BJ (cell line): ENCODE data around the gene MEA1. TPM values are rescaled to one million over a fixed set of nuclear protein-coding genes. Genes with fewer than 3 reads are reported as not detected.

Source experiments
- CTCF ChIA-PET: fragments of 350-600 bp; formaldehyde crosslinking; extraction: SDS; loops from one replicate; lab custom pipeline; 2021; ENCODE audit warnings: antibody characterized with exemption, inconsistent platforms; lab: Yijun Ruan, JAX
- POLR2A ChIA-PET: fragments of 300-600 bp; sonication (Branson Sonifier 250); formaldehyde crosslinking; extraction: SDS; loops from one replicate; lab custom pipeline; 2021; ENCODE audit warnings: antibody characterized with exemption; lab: Charles Lee
- DNase-seq: peaks from one replicate; pipeline ENCODE4 v3.0.0-alpha.2; 2011; ENCODE audit warnings: low read depth
- H3K27me3 ChIP-seq: 2 replicates; pipeline ENCODE4 v1.6.0; 2011; ENCODE audit warnings: low read length; ENCODE audit not compliant: control insufficient read depth, insufficient read depth
- H3K36me3 ChIP-seq: 2 replicates; pipeline ENCODE4 v1.5.1; 2011; ENCODE audit warnings: low read length; ENCODE audit not compliant: control insufficient read depth, insufficient read depth
- H3K4me3 ChIP-seq: 2 replicates; pipeline ENCODE4 v1.5.1; 2011; ENCODE audit warnings: low read depth, mild to moderate bottlenecking, control low read depth, low read length
- polyA plus RNA-seq: library from polyadenylated mRNA; depleted of rRNA; stranded (reverse); fragments of >200 nt; gene quantifications from 2 replicates; pipeline ENCODE4 v1.2.3, GENCODE V29; 2011; rRNA removed
- TF ChIP-seq, protein P1 (sequence below): IDR thresholded peaks from 2 replicates; pipeline ENCODE4 v1.5.1; 2011; ENCODE audit warnings: low read depth, mild to moderate bottlenecking, control low read depth, inconsistent platforms, low read length, moderate library complexity; ENCODE audit not compliant: insufficient read depth

MEA1 gene
- polyA plus RNA-seq, 1 experiment: 107 TPM

DNA sequence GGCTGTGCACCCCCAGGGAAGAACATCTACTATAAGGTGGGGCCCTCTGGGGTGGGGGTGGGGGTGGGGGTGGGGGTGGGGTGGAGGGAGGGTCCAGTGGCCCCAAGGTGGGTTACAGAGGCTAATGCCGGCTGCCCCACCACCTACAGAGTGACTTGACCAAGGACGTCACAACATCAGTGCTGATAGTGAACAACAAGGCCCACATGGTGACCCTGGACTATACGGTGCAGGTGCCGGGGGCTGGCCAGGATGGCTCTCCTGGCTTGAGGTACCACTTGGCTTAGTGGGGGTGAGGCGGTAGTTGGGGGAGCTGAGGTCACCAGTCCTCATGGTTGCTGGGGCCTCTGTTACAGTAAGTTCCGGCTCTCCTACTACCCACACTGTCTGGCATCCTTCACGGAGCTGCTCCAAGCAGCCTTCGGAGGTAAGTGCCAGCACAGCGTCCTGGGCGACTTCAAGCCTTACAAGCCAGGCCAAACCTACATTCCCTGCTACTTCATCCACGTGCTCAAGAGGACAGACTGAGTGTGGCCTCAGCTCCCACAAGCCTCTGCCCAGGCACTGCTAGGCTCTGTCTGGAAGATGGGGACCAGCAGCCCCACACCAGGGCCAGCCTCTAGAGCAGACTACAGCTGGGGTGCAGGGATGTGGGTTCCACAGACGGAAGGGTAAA lies 50.4 kb downstream of the MEA1 start:
- Histone ChIP-seq H3K36me3 (peaks cover 23% of the 10 kb centered on the region), H3K4me3 (no peak overlapping the region), H3K27me3 (no peaks in the 10 kb centered on the region)
- ChIA-PET POLR2A (no interaction called here), CTCF (interaction anchor here (0.8 to 3.2 kb wide), 6 partner anchors 11 to 53 kb away, joined by 3 to 12 read pairs (median 3); no protein-coding TSS in a partner anchor)
- TF ChIP-seq, protein P1, sequence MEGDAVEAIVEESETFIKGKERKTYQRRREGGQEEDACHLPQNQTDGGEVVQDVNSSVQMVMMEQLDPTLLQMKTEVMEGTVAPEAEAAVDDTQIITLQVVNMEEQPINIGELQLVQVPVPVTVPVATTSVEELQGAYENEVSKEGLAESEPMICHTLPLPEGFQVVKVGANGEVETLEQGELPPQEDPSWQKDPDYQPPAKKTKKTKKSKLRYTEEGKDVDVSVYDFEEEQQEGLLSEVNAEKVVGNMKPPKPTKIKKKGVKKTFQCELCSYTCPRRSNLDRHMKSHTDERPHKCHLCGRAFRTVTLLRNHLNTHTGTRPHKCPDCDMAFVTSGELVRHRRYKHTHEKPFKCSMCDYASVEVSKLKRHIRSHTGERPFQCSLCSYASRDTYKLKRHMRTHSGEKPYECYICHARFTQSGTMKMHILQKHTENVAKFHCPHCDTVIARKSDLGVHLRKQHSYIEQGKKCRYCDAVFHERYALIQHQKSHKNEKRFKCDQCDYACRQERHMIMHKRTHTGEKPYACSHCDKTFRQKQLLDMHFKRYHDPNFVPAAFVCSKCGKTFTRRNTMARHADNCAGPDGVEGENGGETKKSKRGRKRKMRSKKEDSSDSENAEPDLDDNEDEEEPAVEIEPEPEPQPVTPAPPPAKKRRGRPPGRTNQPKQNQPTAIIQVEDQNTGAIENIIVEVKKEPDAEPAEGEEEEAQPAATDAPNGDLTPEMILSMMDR: no peak
- DNase-seq: no peak

DNA sequence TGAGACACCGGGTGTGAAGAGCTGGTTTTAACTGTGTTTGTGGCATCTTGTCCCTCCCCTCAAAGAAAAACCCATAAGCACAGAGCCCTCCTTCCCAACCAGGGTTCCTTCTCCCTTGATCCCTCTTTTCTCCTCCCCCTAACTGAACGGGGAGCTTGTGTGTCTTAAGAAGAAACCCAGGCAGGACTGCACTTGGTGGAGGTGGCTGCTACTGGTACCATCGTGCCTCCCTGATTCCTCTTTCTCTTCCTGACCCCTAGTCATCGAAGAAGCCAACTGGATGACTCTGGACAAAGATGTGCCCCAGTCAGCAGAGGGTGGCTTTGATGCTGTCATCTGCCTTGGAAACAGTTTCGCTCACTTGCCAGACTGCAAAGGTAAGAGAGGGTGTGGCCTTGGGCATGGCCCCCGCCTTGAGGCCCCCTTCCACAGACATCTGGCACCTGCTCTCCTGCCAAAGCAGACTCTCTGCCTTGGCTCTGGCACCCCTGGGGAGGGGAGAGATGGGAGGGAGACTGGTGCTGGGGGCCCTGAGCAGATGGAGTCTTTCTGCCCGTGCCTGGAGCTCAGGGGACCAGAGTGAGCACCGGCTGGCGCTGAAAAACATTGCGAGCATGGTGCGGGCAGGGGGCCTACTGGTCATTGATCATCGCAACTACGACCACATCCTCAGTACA lies 51.1 kb downstream of the MEA1 start:
- Histone ChIP-seq H3K27me3 (no peaks in the 10 kb centered on the region), H3K4me3 (no peak overlapping the region), H3K36me3 (peaks cover 20% of the 10 kb centered on the region)
- TF ChIP-seq, protein P1: no peak
- no peak for DNase-seq
- ChIA-PET CTCF (interaction anchor here (0.8 to 0.9 kb wide), 2 partner anchors 22 to 54 kb away, joined by 3 read pairs; no protein-coding TSS in a partner anchor), POLR2A (no interaction called here)

DNA sequence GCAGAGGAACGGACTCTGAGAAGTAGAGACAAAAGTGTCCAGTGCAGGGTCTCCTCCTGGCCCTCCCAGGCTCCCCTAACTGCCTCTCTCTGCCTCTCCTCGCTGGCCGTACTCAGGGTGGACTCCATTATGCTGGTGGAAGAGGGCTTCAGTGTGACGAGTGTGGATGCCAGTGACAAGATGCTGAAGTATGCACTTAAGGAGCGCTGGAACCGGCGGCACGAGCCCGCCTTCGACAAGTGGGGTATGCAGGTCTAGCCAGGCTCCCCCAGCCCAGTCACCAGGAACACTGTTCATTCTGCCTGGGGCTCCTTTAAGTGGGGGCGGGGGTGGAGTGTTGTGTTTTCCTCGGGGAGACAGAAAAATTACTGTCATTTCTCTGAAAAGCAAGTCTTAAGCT lies 51.6 kb downstream of the MEA1 start:
- POLR2A ChIA-PET: no interaction called here

More for the DNA sequence above, 51.6 kb downstream of the MEA1 start:
- TF ChIP-seq, protein P1: no peak
- DNase-seq: no peak
- CTCF ChIA-PET: no interaction called here
- Histone ChIP-seq H3K4me3 (no peak overlapping the region), H3K27me3 (no peaks in the 10 kb centered on the region), H3K36me3 (peaks cover 16% of the 10 kb centered on the region)

Other genes starting within 250 kb of the MEA1 start
- gene BICRAL, start 231.9 kb downstream of the MEA1 start, polyA plus RNA-seq: 7.4 and 8.6 TPM in 2 replicates
- gene RPL7L1, start 134.3 kb downstream of the MEA1 start, polyA plus RNA-seq: 30.2 and 44.4 TPM in 2 replicates
- gene PTCRA, start 97.9 kb downstream of the MEA1 start, polyA plus RNA-seq: not detected in 2 replicates
- gene CNPY3, start 84.5 kb downstream of the MEA1 start, polyA plus RNA-seq: 45.7 and 50.6 TPM in 2 replicates
- gene GNMT, start 53.2 kb downstream of the MEA1 start, polyA plus RNA-seq: 0.10 and 0.39 TPM in 2 replicates
- 2.8 and 5.6 TPM in 2 replicates for gene PEX6, start 34.8 kb downstream of the MEA1 start, polyA plus RNA-seq
- gene PPP2R5D, start 29.4 kb downstream of the MEA1 start, polyA plus RNA-seq: 52.7 and 61.8 TPM in 2 replicates
- gene KLHDC3, start 303 bp upstream of the MEA1 start, polyA plus RNA-seq: 56.0 and 102 TPM in 2 replicates
- gene RRP36, start 7.7 kb upstream of the MEA1 start, polyA plus RNA-seq: 43.1 and 52.7 TPM in 2 replicates
- 31.8 and 50.7 TPM in 2 replicates for gene CUL7, start 39.9 kb upstream of the MEA1 start, polyA plus RNA-seq
- 20.5 and 22.8 TPM in 2 replicates for gene MRPL2, start 45.5 kb upstream of the MEA1 start, polyA plus RNA-seq
- 13.2 and 16.8 TPM in 2 replicates for gene KLC4, start 45.7 kb upstream of the MEA1 start, polyA plus RNA-seq
- gene PTK7, start 62.4 kb upstream of the MEA1 start, polyA plus RNA-seq: 187 and 362 TPM in 2 replicates
- gene SRF, start 157.3 kb upstream of the MEA1 start, polyA plus RNA-seq: 34.8 and 50.5 TPM in 2 replicates
- gene CUL9, start 168.2 kb upstream of the MEA1 start, polyA plus RNA-seq: 9.7 and 12.4 TPM in 2 replicates
- gene DNPH1, start 215.5 kb upstream of the MEA1 start, polyA plus RNA-seq: 48.6 and 63.9 TPM in 2 replicates
- gene TTBK1, start 229.5 kb upstream of the MEA1 start, polyA plus RNA-seq: 0.01 TPM in 1 of 2 replicates, not detected in the other